NCI-H2227 treated with DMSO at 0.1 percent for 48 hours (cell line): ENCODE data around the gene KCNQ5.
"Not testable (repeated sequence)": the region's sequence is repeated elsewhere in the genome, so short reads cannot be mapped to it uniquely, and the experiment has no call there.

Experiments
- DNase-seq: peaks from one replicate; lab custom pipeline; 2025; lab: John Stamatoyannopoulos, UW

Gene KCNQ5

DNA sequence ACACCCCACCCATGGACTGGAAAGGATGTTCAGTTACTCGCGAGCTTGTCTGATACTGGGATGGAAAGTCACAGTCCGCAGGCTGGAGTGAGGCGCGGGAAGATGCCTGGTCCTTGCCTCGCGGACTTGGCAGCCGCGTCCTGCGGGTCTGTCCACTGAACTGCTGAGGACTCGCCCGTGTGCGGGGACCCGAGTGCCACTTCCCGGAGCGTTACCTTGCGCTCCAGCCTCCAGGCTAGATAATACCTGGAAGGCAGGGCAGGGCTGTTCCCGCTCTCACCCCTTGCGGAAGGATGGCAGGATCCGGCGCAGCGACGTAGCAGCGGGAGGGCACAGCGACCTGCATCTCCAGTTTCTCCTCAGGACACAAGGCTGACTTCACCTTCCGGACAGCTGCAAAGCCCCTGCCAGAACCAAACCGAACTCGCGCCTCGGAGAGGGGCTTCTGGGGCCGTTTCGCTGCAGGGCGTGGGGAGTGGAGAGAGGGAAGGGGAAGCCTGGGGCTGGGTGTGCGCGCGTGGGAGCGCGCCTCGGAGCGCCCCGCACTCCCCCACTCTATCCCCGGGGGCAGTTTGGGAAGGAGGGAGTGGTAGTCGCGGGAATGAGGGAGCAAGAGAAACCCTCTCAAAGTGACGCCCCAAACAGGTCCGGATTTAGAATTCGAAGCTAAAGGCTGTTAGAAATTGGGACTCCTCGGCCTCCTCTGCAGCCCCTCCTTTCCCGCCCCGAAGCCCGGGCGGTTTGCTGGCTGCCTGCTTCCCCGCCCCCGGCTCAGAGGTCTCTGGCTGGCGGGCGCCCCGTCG, at the start of gene KCNQ5:
TSS of gene KCNQ5 (plus strand) at position 774 of the 803 bp plus-strand sequence.
- DNase-seq = peak; percentile 37

DNA sequence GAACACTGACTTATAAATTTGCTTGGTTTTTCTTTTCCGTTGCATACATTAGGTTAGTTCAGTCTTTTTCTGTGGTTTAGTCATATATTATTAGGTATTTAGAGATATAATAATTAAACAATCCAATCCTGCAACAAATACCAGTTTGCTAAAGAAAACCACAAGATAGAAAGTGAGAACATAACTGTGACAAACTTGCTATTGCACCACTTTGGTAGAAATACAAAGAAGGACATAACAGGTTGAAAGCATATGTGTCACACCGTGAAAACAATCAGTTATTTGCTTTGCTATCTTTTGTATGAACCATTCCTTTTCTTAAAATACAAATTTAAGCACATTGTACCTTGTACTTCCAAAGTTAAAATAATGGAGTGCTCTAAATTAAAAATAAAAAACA, 42.0 kb upstream of the KCNQ5 start:
- DNase-seq = no peak

- DNase-seq = no peak
Observed at GRCh38 chr6:72580281-72580940, 41.5 kb upstream of the KCNQ5 start.

DNA sequence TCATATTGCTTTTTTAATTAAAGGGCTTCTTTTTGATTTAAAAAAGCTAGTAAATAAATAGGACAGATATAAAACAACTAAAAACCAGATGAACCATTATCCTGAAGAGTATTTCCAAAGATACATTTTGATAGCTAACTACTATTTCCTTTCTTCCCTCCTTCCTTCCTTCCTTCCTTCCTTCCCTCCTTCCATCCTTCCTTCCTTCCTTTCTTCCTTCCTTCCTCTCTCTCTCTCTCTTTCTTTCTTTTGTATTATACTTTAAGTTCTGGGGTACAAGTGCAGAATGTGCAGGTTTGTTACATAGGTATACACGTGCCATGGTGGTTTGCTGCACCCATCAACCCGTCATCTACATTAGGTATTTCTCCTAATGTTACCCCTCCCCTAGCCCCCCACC, 40.9 kb upstream of the KCNQ5 start:
- not testable (repeated sequence) for DNase-seq

GRCh38 chr6:72588155-72588554, 33.7 kb upstream of the KCNQ5 start:
- DNase-seq = no peak

DNA sequence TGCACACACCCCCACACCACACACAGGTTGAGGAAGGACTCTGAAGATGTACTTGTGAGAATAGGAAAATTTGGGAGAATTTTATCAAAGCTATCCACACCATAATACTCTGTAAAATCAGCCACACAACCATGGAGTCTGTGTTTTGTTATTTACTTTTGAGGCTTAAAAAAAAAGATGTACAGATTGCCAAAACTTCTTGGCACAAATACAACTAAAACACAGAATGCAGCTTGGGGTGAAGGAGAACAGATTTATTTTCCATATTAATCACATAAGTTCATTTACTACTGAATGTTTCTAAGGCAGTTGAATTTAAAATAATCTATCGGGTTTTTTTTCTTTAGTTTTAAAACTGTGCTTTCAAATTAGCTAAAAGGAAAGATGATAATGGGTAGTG, 32.8 kb upstream of the KCNQ5 start:
- no peak for DNase-seq

GRCh38 chr6:72595812-72596211, 26.1 kb upstream of the KCNQ5 start:
- no peak for DNase-seq

DNA sequence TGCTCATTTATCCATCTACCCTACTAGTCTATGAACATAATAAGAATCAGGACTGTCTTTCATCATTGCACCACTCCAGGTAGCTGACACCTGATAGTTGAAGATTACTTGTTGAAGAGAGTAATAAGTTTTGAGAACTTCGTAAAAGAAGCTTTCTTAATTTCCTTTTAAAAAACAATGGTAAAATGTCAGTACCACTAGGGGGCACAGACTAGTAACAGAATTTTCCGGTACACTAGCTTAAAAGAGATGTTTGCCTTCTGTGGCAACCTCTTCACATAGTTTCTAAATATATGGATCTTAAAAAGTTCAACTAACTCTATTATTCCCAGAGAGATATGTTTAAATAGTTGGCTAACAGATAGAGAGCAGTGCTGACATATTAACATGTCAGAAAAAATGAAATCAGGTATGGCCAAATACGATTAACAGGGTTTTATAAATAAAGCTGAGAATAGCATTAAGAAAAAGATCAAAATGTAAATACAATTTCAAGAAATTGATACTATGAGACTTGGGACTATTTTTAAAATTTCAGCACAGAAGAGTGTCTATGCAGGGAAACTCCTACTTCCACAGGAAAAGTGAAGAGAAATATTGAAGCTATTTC, 5.4 kb upstream of the KCNQ5 start:
- no peak for DNase-seq

- DNase-seq = no peak
Observed at GRCh38 chr6:72617721-72618120, 4.1 kb upstream of the KCNQ5 start.

DNA sequence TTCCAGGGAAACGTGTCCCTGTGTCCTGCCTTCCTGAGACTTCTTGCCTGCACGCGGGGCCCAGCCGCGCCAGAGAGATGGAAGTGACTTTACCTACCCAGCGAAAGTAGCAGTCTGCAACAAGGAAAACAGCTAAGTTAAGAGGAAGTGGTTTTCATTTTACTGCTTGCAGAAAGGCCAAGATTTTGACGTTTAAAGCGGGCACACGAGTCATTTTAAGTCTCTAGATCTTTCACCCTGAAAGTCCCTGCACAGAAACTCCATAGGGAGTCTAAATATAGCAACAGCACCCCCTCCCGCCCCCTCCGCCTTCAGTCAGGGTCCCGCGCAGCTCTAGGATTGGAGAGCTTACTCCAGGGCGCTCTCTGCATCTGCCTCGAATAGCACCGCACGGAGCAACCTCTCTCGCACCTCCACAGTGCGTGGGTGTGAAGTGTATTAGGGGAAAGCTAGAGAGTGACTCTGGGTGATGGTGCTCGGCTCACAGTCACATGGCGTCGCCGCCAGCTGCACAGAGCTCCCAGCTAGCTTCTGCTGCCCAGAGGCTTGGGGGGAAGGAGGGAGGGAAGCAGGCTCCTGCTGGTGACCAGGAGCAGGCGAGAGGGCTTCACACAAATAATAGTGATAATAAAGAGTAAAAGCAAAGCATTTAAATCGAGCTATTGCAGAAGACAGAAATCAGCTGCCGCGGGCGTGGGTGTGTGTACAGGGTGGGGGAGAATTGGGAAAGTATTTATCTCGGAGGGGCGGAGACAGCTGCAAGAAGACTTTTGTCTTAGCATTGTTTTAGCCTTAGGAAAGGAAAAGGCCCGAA, 1.8 kb upstream of the KCNQ5 start:
- DNase-seq = peak; percentile 60

DNA sequence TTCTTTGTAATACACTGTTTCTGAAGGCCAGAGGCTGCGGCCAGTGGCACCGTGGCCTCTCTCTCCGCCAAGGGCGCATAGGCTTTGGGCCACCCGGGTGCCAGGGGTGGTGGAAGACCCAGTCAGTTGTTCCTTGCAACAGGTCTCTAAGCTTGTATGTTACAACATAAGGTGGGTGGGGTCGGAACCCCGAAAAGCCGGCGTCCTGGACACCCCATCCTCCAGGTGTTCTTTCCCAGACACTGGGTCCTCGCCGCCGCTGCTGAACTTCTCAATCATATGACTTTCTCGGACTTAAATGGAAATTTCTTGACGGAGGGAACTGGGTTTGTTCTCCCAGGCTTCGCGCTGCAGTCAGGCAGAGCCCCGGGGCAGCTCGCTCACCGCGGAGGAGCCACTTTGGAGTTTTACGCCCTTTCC, 983 bp upstream of the KCNQ5 start:
- no peak for DNase-seq

GRCh38 chr6:72622094-72622940, 453 bp downstream of the KCNQ5 start:
- DNase-seq = peak; percentile 37

- DNase-seq = no peak
Observed at GRCh38 chr6:72623808-72624207, 1.9 kb downstream of the KCNQ5 start.

GRCh38 chr6:72624557-72625160, 2.8 kb downstream of the KCNQ5 start:
- peak; percentile 29 for DNase-seq

GRCh38 chr6:72626126-72626525, 4.3 kb downstream of the KCNQ5 start:
- no peak for DNase-seq

- no peak for DNase-seq
Observed at GRCh38 chr6:72627539-72627938, 5.7 kb downstream of the KCNQ5 start.

GRCh38 chr6:72631480-72631879, 9.6 kb downstream of the KCNQ5 start:
- DNase-seq = no peak

GRCh38 chr6:72635636-72636035, 13.8 kb downstream of the KCNQ5 start:
- no peak for DNase-seq

GRCh38 chr6:72636215-72636614, 14.4 kb downstream of the KCNQ5 start:
- no peak for DNase-seq

DNA sequence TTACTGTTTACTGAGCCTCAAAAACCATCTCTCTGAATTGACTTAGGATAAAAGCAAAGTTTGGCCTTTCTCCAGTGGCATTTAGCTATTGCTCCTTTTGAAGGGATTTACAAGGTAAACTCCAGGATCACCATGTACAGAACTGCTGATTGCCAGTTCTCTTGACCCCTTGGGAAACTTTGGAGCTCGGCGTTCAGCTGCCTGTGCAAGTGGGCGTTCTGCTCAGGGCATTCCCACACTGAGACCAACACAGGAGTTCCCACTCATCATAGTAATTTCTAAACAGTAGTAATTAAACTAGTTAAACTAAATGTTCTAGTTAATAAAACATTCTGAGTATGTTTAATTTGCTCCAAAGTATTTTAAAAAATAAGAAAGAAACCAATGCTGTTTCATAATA, 14.9 kb downstream of the KCNQ5 start:
- no peak for DNase-seq
